ENCODE data around the gene PDCD5.

DNA sequence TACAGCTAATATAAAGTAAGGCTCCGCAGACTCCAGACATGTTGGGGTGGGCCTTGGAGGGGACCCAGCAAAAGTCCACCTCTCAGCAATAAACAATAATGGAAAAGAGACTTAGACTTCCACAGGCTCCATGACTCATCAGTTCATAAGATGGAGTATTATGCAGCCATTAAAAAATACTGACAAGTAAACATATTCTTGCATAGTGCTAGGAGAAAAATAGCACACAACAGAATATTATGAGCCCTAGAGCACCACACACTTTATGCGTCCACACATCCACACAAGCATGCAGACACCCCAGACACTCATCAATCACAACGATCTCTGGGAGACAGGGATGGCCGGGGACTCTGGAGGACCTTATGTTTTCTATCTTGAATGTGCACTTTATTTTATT, 46.0 kb downstream of the PDCD5 start:
- no peak for TF ChIP-seq CTCF (IDR thresholded peaks at IDR 0.05)
- TF ChIP-seq POLR2AphosphoS5 (IDR thresholded peaks at IDR 0.05; ENCODE audit: low read depth, low read length), result no peak
- TF ChIP-seq SIN3A (IDR thresholded peaks at IDR 0.05; ENCODE audit: borderline replicate concordance, insufficient read depth, low read depth, low read length), result no peak
- TF ChIP-seq, protein P1, sequence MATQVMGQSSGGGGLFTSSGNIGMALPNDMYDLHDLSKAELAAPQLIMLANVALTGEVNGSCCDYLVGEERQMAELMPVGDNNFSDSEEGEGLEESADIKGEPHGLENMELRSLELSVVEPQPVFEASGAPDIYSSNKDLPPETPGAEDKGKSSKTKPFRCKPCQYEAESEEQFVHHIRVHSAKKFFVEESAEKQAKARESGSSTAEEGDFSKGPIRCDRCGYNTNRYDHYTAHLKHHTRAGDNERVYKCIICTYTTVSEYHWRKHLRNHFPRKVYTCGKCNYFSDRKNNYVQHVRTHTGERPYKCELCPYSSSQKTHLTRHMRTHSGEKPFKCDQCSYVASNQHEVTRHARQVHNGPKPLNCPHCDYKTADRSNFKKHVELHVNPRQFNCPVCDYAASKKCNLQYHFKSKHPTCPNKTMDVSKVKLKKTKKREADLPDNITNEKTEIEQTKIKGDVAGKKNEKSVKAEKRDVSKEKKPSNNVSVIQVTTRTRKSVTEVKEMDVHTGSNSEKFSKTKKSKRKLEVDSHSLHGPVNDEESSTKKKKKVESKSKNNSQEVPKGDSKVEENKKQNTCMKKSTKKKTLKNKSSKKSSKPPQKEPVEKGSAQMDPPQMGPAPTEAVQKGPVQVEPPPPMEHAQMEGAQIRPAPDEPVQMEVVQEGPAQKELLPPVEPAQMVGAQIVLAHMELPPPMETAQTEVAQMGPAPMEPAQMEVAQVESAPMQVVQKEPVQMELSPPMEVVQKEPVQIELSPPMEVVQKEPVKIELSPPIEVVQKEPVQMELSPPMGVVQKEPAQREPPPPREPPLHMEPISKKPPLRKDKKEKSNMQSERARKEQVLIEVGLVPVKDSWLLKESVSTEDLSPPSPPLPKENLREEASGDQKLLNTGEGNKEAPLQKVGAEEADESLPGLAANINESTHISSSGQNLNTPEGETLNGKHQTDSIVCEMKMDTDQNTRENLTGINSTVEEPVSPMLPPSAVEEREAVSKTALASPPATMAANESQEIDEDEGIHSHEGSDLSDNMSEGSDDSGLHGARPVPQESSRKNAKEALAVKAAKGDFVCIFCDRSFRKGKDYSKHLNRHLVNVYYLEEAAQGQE (IDR thresholded peaks at IDR 0.05; ENCODE audit: insufficient read depth in 1 of 2, low read depth in 2 of 2, low read length in 1 of 2), result no peak
